HTERT RPE-1 (cell line): Measurements from ENCODE around the gene SKP2.
"Not testable (repeated sequence)": the region's sequence is repeated elsewhere in the genome, so short reads cannot be mapped to it uniquely, and the experiment has no call there.

Source experiments
- in situ Hi-C: fragments of 300-500 bp; cut with MboI; formaldehyde crosslinking; loops from 4 replicates; pipeline ENCODE4 v1.14.3; 2020; ENCODE audit warnings: low sequenced_read_pairs

Gene SKP2

DNA sequence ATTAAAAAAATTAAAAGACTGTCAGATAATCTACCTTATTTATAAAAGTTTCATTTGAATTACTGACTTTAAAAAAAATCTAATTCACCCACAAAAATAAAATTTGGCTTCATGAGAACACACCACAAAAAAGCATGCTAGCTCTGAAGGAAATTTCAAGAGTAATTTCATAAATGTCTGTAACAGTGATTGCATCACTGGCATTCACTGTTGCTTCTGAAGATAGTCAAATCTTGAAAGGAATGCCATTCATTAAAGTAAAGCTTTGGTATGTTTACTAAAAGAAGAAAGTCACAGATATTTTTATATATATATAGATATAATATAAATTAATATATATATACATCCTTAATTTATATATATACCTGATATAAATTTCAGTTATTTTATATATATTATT, 46.4 kb downstream of the SKP2 start:
- in situ Hi-C loops = no loop called here

DNA sequence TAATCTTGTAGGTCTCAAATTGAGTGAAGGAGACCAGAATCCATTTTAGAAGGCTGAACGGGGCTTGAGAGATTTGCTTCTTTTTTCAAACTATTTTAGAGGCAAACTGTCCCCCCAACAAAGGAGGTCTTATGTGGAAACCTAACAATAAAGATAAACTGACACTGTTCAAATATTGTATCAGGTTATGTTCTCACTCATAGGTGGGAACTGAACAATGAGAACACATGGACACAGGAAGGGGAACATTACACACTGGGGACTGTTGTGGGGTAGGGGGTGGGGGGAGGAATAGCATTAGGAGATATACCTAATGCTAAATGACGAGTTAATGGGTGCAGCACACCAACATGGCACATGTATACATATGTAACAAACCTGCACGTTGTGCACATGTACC, 46.9 kb downstream of the SKP2 start:
- in situ Hi-C loops = not testable (repeated sequence)

DNA sequence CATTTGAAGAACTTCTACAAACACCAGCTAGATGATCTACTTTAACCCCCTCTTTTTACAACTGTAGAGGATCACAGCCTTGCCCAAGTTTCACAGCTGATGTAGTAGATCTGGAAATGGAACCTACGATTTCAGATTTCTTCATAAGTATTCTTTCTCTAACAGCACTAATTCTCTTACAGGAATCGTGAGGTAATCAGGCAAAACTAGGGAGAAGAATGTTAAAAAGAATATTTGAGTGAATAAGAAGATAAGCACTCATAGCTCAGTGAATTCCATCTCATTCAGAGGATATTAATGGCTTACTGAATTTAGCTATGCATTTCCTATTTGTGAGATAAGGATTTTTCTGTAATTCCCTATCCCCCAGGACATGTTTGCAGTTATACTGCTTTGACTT, 47.7 kb downstream of the SKP2 start:
- in situ Hi-C loops = no loop called here

DNA sequence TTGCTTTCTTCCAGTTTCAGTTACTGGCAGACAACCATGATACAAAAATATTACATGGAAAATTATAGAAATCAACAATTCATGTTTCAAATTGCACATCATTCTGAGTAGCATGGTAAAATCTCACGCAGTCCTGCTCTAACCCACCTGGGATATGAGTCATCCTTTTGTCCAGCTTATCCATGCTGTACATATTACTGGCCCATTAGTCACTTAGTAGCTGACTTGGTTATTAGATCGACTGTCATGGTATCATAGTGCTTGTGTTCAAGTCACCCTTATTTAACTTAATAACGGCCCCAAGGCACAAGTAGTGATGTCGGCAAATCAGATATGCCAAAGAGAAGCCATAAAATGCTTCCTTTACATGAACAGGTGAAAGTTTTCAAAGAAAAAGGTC, 48.6 kb downstream of the SKP2 start:
- in situ Hi-C loops = no loop called here

DNA sequence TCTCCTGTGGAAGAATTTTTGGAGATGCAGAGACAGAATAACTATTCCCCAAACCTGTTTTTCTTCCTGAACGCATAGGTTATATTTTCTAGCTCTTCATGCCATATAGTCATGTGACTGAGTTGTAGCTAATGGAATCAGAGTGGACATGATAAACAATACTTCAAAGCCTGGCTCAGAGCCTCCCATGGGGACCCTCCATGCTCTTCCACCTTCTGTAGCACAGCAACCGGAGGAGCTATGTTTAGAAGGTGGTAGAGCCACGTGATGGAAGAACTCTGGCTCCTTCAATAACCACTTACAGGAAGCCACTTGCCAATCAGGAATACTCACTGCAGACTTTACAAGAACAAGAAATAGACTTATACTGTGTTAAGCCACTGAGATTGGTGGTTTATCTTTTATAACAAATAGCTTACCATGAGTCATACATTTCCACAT, 50.6 kb downstream of the SKP2 start:
- in situ Hi-C loops = no loop called here

DNA sequence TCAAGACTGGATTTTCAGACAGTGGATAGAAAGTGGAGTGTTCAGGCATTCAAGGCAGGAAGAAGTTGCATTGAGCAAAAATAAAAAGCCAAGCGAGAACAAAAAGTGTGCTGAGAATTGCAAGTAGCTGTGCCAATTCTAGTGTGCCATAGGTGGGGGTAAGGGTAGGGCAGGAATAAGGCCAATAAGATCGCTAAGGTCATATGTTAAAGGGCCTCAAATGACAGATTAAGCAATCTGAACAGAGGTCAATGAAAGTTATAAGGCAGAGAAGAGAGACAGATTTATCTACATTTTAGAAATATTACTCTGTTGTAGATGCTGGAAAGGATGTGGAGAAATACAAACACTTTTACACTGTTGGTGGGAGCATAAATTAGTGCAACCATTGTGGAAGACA, 53.4 kb downstream of the SKP2 start:
- in situ Hi-C loops = no loop called here

DNA sequence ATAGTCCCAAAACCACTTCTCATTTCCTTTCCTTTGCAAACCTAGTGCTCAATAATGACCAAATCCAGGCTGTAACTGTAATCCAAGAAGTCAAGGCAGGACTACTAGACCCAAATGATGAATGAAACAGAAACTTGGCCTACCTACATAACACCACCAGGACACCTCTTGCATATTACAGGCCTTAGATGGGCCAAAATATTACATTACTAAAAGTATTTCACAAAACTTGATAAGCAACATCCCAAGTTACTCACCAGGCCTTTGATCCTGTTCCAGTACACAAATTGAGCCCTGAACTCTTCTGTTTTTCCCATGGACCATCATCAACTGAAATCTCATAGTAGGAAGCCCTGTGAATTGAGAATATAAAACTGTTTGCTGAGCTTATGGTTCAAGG, 55.0 kb downstream of the SKP2 start:
- in situ Hi-C loops = no loop called here

DNA sequence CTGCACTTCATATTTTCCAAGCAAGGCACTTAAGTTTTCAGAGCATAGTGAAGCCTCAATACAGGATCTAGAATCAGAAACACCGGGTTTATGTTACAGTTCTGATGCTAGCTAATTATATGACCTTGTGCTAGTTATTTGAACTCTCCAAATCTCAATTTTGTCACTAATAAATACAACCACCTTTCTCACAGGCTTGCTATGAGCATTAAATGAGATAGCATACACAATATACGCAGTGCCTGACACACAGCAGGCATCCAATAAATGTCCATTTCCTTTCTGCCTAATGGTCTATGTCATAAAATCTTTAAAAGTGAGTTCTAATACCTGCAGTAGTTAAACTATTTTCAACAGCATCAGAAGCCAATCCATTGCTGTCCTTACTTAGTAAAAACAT, 56.9 kb downstream of the SKP2 start:
- in situ Hi-C loops = no loop called here

DNA sequence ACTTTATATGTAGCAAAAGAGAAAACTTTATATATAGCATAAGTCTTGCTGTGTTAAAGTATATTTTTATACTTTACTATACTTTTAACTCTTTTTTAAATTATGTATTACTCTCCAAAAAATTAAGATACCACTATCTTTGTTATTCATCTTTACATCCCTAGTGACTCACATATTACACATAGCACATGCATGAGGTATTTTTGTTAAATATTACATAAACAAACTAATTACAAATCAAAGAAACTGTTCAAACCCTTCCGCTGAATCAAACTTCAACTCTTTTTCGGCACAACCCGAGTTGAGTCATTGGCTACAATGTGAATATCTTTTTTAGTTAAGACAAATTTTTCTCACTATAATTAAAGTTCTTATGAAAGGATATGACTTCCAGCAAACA, 57.8 kb downstream of the SKP2 start:
- in situ Hi-C loops = no loop called here

DNA sequence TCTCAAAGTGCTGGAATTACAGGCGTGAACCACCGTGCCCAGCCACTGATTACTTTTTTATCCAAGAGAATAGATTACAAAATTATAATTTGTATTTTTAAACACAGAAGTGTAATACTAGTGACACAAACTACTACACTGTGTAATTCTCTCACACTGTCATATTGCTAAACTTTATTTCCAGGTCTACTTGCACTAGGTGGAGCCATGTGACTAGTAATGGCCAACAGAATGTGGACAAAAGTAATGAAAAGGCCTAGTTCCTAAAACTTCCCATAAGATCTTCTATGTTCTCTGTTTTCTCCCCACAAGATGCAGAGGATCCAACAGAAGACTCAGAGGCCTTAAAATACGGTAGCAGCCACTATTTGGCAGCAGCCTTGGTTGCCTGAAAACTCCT, 62.5 kb downstream of the SKP2 start:
- in situ Hi-C loops = no loop called here

DNA sequence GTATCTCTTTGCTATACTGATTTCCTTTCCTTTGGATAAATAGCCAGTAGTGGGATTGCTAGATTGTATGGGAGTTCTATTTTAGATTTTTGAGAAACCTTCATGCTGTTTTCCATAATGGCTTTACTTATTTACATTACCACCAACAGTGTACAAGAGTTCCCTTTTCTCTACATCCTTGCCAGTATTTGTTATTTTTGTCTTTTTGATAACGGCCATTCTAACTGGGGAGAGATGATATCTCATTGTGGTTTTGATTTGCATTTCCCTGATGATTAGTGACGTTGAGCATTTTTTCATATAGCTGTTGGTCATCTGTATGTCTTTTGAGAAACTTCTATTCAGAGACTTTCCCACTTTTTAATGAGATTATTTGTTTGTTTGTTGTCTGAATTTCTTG, 64.0 kb downstream of the SKP2 start:
- in situ Hi-C loops = no loop called here

DNA sequence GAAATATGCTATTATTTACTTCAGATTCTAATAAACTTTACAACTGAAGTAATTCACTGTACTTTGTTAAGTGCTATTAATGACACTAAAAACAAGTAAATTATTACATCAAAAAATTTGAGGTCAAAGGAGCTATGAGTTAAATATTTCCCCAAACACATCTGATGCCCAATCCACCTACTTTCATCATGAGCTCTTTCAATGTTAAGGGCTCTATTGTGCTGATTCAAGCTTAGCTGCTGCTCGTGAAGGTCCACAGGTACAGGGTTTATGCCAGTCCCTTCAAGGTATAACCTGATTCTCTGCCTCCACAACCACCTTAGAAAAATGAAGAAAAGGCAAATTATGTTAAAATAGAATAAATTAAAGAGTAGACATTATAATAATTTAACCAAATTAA, 65.7 kb downstream of the SKP2 start:
- in situ Hi-C loops = no loop called here

DNA sequence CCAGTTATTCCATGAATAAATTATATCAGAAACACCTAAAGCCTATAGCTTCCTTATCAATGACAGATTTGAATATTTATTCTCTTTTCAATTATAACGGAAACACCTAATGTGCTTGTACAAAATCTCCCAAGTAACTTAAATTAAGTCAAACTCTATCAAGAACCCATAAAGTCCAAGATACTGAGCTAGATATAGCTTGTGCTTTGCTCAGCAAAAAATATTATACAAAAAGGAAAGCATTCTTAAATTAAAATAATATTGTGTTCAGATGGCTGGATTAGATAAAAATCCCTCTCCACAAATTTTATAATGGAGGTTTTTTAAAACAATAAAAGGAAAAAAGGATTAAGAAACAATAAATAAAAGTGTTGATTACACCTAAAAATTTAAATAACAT, 66.1 kb downstream of the SKP2 start:
- in situ Hi-C loops = no loop called here

DNA sequence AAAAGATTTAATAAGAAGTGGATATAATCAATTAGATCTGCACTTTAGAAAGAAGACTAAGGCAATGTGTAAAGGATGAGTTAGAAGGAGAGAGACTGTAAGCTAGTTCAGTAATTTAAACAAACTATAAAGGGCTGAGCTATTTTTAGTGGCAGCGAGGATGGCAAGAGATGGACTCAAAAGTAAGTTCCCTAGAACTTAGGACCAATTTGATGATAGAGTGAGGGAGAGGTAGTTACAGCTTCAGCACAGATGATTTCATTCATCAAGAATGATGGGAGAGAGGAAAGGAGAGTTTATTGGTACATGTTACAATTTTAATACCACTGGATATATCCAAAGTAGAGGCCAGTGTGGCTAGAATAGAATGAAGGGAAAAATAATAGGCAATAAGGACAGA, 70.7 kb downstream of the SKP2 start:
- in situ Hi-C loops = no loop called here

DNA sequence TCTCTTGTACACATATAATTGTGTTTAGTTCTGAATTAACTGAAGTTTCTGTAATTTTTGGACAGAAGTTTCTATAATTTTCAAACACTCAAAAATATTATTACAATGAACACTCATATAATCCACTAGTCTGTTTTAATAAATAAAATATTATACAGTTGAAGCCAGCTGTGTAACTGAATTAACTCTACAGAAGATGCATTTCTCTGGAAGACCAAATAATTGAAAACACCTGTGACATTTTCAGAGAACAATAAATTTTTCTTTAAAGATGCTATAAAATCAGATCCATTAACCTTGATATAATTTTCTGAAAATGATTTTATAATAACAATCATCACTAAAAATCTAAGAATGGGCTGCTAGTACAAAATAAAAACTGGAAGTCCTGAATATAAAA, 75.1 kb downstream of the SKP2 start:
- in situ Hi-C loops = no loop called here

DNA sequence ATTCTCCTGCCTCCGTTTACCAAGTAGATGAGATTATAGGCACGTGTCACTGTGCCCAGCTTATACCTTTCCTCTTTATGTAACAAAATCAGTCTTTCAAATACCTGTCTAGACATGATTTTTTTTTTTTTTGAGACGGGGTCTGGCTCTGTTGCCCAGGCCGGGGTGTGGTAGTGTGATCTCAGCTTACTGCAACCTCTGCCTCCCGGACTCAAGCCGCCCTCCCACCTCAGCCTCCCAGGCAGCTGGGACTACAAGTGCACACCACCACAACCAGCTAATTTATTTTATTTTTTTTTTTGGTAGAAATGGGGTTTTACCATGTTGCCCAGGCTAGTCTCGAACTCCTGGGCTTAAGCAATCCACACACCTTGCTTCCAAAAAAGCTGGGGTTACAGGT, 76.6 kb downstream of the SKP2 start:
- in situ Hi-C loops = no loop called here

DNA sequence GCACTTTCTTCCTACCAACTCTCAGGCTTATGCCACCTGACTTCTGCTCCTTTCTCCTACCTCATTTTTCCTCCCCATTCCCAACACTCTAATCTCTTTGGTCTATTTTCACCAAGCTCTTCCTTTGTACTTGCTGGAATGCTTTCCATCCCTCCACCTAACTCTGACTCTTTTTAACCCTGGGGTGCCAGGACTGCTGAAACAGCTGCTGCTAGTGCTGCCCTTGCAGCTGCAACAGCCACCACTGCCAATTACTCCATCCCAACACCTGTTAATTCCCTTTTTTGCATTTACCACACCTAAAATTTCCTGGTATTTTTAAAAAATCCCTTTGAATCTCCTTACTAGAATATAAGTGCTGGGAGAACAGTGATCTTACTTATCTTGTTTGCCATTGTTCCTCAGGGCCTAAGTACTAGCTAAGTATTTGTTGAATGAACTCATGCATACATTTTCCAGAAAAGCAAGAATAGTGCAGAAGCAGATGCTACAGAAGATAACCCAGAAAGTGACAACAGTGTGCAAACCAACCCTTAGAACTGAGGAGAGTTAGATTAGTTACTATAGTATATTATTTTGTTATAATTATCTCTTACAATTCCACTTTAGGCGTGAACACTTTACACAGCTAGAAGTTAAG, 78.4 kb downstream of the SKP2 start:
- in situ Hi-C loops = no loop called here

DNA sequence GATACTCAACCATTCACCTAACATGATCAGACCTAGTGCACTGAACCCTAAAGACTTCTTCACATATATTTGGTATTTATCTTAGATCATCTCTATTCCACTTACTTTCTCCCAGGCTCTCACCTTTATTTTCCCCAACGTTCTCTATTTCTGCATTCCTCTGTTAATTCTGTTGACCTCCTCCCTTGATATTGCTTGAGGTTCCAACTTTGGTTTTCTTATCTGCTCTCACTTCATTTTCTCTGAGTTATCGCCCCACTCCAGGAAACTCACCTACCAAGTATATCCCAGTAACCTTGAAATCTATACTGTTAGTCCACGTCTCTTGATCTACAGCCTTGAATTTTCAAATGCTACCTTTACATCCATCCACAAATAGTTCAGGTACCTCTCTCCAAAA, 80.6 kb downstream of the SKP2 start:
- in situ Hi-C loops = no loop called here
